COLO829 (cell line): ENCODE measurements around the gene NEDD9.

ENCODE experiments used
- DNase-seq: peaks from one replicate; pipeline ENCODE4 v3.0.0; 2012; ENCODE audit warnings: low spot score

The NEDD9 gene

DNA sequence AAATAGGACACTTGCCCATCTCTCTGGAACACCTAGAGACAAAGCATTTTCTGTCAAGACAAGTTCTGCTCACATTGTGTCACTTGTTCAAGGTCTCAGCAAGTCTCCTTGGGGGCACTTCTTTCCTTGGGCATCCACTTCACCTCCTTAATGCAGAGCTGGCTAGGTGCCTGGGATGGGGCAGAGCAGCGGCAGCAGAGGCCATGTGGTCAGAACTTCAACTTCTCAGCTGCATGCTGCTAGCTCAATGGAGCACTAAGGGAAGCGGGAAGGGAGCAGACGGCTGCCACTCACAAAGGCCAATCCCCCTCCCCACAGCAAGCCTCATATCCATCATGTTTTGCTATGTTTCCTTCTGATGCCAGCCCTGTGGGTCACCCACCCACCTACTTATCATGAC lies 31.5 kb downstream of the NEDD9 start:
- no peak for DNase-seq

DNA sequence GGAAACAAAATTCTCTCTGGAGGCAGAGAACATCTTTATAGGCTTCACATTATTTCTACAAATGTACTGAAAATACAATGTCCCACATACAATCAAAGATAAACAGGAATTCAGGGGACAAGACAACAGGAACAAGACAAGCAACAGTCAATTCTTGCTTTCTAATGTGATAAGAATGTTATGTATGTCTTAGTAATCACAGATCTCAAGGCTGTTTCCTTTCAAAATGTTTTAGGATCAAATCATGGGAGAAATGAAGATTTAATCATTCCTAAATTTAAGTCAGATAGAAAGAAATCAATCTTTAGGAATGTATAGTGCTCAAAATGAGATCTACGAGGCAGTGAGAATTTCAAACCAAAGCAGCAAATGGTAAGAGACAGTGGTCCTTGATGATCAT lies 32.1 kb downstream of the NEDD9 start:
- no peak for DNase-seq

DNA sequence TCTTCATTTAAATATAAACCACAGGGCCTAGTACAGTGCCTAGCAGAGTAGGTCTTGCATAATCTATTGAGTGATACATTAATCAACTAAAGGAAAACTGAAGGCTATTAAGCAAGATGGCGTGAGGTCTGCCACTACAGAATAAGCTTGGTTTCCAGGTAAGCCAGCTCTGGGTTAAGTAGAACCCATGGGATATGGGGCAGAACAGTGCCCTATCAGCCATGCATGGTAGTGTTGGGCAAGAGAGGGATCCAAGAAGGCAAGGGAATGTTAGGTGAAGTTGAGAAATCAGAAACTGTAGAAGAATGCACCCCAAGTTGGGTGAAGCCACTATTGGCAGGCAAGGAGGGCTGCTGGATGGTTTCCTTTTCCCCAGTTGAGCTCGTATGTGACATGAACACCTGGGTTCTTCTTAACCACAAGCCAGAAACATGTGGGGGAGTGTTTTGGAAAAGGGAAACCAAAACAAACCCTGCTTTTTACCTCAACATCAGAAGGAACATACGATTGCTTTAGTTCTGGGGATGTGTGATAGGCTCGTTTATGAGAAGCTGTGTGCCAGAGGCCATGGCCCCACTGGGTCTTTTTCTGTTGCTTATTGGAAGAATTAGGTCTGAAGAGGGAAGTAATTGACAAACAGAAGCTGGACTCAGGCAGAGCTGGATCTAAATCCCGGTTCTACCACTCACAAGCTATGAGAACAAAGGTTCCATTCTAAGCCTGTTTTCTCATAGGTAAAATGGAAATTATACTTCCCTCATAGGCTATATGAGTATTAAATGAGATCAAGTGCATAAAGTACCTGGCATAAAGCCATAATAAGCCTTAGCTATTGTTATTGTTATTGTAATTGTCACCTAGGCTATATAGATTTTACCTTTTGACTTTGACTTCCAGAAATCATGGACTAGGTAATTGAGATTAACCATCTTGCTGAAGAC lies 33.5 kb downstream of the NEDD9 start:
- no peak for DNase-seq

DNA sequence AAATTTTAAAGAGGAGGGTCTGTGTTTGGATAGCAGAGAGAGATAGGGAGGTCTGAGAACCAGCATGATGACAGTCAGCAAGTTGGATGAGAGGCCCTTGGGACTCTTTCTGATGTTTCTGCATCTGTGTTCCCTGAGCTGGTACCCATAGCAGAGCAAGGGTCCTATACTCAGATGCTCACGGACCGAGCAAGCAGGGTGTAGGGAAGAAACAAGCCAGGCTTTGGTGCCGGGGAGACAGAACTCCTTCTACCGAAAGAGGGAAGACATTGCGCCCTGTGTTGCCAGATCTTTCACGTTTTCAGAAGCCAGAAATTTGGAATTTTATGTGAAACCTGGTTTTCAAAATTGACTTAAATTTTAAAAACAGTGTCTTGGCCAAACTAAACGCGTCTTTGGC lies 34.6 kb downstream of the NEDD9 start:
- no peak for DNase-seq

DNA sequence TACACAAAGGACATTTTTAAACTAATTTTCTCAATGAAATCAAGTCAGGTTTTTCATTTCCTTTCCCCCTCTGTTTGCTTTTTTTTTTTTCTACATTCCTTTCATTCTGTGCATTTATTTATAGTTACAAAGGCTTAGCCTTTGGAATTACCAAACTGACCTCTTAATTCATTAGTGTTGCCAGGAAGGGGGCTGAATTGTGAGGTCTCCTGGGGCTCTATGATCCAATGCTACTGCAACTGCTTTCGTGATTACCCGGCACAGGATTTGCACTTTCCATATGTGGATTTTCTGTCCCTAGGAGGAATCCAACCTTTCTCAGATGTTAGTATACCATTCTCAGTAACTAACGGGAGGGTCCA lies 35.3 kb downstream of the NEDD9 start:
- peak; percentile 58 for DNase-seq

DNA sequence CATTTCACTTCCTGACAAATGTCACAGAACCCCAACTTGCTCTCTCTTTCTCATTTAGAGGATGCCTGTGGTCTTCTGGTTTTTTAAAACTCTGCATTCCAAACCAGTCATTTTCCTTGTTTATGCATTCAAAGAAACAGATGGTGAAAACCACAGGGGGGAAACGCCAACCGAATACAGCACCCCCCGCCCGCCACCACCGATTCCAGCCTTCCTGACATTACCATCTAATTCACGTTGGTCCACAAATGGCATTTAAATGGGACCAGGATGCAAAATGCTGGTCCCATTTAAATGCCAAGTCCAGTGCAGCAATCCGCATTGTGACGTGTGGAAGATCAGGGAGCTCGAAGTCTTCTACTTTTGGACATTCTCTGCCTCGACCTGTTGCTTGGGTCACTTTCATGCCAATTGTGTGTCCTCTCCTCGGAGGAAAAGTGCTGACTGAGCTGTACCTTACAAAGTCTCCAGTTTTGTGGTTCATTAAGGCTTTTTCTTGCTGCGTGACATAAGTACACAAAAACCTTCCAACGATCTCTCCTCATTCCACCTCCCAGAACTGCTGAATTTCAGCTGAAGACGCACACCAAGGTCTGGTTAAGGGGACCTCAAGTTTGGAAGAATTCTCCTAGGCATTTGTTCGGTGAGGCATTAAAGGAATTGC lies 35.8 kb downstream of the NEDD9 start:
- DNase-seq = no peak

DNA sequence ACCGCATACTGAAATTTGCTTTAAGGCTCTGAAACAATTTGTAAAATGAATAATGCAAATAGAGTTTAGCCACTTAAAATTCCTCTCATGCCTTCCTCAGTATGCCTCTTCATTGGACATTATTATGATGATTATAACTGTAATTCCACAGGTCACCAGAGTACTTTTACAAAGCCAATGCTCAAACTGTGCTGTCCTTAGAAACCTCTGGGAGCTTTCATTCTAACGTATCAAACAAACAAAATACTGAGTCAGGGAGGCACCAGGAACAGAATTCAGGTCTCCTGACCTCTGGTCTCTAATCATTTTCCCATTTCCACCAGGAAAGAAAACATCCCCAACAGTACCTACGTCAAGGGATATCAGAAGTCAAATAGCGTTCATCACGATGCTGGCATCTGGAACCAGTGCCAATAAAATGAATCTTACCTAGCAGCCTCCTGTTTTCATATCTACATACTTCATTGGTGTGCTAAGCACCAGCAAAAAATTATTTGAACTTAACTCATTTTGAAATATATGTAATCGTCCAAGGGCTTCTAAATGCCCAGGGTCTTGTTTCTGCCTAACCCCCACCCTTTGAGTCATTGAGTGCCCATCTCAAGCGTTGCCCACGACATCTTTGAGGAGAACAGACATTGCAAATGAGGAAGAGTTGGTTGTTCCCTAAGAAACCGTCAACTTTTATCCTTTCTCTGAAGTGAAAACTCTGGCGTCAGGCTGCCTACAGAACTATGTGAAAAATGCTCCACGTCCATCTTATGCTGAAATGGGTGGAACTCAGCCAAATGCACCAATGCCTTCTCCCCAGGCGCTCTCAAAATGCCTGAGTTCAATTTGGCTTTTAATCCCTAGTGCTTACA lies 37.9 kb downstream of the NEDD9 start:
- DNase-seq = no peak

DNA sequence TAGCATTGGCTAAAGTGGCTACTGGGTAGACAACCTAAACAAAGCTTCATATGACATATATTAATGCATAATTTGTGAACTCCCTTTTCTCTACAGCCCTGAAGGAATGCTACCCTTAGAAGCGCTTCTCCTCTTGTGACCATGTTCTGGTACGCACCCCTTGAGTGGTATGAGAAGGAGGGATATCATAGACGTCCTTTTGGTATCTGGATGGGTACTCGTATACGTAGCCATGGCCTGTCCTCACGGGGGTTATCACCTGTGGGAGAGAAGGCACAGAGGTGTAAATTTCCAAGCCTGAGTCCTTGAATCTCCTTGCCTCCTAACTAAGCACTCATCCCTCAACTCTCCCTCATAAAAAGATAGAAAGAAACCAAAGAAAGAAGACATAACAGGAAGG lies 39.0 kb downstream of the NEDD9 start:
- DNase-seq = no peak

DNA sequence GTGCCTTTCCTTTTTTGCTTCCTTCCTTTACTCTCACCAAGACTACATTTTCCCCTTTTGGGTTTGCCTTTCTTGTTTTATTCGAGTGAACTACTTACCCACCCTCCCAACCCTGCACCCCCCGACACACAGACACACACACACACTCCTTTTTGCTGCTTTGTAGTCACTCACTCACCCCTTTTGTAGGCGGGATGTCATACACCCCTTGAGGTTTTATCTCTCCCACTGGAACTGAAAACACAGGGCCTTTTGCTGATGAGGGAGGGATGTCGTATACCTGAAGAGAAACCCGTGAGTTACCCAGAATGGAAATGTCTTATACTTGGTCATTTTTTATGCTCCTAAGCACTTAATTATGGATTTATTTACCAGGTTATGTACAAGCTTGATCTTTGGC lies 40.3 kb downstream of the NEDD9 start:
- no peak for DNase-seq

DNA sequence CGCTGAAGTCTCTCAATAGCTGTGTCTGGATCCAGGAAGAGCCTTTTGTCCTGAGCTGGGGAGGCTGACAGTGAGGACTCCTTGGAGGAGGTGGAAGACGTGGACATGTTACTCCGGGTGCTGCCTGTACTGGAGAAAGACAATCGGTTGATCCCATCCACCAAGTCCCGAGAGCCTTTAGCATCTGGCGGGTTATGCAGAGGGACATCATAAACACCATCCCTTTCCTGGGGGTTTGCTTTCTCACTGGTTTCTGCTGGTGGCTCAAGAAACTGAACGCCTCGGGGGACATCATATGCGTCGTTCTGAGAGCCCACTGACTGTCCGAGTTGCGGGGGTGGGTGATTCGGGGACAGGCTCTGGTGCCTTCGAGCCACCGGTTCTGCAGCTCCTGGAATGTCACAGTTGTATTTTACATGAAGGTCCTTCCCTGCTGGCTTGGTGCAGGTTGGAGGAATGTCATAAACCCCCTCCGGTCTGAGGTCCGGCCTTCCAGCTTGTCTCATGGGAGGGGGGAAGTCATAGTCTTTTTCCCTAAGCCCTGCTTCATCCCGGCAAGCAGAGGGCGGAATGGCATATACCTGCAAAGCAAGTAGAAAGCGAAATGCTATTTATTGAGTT lies 41.7 kb downstream of the NEDD9 start:
- DNase-seq = no peak

DNA sequence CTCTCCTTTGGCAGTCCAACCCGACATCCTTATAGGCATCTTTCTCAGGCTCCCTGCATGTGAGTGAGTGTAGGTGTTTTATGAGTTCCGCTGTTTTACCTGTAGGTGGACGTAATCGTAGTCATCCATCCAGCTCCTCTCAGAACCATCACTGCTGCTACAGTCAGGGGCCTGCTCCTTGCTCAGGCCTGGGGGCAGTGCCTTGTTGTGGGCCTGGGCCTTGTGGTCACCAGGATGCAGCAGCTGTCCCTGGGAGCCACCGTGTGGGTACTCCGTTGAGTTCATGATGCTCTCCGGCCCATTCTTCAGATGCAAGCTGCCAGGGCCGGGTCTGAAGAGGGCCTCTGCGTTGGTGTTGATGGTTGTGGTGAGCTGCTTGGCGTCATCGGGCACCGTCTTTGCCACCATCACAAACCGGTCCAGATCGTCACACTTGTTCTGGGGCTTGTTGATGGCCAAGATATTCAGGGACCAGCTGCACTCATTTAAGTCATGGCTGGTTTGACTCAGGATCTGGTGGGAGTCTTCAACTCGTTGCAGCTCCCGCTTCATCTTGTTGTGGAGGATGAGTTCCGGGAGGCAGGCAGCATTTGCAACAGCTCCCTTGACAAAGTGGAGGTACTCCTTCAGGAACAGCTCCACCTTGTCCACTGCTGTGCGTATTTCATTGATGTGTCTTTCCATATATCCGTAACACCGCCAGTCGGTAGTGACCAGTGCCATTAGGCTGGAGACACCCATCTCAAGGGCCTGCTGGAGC lies 42.4 kb downstream of the NEDD9 start:
- no peak for DNase-seq

DNA sequence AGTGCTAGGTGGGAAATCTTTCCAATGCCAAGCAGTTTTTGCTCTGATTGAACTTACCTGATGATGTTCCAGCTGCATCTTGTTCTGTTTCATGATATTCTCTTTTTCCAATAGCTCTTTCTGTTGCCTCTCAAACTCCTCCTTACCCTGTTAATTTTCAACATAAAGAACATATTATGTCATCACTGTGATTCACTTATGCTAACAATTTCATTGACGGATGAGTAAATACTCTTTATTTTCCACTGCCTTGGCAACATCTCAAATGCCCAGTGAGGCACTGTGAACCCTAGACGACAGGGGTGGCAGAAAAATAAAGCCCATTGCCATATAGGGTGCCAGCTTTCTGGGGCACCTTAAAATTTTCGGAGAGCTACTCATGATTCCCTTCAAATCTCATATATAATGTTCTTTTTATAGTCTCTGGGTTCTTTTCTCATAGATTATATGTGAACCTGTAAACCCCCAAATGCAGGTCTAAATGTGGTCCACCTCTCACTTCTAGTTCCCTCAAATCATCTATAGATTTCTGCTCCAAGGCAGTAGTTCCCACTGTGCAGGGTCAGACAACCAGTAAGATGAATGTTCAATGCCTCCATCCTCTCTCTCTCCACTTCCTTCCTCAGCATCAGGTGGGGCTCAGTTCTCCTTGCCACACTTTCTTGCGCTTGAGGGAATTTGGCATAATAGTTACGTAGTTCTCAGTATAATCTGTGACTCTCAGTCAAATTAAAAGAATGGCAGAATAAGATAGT lies 44.1 kb downstream of the NEDD9 start:
- no peak for DNase-seq

DNA sequence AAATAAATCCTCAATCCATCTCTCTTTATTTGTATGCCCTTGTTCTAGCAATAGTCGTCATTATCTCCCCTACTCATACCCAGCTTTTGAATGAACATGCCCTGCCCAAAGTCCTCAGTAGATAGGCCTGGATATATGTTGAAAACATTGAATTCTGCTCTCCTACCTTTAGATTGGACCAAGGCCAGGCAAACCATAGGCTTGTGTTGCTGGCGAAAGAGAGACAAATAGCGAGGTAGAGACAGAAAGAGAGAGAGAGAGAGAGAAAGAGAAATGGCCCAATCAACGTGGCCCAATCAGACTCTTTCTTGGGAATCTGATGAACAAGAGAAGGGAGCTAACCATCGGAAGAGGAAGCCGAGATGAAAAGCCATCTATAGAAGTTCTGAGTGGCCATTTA lies 45.2 kb downstream of the NEDD9 start:
- DNase-seq = no peak

DNA sequence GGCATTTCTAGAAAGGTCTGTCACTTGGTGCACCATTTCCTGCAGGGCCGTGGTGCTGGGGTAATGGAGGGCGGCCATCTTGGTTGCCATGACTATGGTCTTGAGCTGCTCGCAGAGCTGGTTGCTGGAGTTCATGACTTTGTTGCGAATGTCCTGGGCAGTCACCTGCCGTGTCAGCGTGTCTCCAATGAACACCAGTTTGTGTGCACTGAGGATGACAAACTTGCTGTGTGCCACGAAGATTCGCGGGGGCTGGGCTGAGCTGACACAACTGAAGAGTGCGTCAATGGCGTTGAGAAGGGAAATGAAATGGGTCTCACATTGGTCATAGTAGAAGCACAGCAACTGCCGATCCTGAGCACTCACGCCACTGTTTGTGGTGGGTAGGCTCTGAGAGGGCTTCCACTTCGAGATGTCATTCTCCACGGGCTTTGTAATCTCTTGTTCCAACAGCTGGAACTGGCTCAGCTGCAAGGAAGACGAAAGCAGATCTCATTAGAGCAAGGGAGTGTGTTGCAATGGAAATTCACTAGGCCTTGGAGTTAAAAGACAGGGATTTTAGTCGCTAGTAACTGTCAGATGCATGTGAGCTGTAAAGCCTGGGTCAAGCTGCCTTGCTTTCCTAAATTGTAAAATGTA lies 47.1 kb downstream of the NEDD9 start:
- no peak for DNase-seq

DNA sequence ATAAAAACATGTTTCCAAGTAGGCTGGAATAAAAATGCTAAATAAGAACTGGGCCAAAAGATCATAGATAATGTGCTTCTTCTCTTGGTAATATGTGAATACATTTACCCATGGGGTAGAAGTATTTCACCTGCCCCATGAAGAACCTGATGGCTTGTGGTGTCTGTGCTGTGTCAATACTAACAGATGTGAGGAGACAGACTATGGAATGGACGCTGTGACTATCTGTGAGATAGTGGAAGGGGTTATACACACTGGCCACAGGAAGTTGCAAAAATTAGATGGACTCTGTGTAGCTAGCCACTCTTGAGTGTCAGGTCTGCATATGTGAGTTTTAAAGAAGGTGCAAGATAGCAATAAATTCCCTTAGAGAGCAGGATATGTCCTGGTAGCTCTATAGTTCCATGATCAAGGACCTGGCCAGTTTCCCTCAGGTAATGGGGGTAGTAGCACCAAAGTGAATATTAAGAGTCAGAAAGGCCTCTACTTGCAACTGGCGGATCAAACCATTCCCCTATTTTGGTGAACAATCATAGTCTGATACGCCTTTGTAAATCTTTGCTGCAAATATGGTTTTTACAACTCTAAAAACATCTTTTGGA lies 48.6 kb downstream of the NEDD9 start:
- DNase-seq = no peak

DNA sequence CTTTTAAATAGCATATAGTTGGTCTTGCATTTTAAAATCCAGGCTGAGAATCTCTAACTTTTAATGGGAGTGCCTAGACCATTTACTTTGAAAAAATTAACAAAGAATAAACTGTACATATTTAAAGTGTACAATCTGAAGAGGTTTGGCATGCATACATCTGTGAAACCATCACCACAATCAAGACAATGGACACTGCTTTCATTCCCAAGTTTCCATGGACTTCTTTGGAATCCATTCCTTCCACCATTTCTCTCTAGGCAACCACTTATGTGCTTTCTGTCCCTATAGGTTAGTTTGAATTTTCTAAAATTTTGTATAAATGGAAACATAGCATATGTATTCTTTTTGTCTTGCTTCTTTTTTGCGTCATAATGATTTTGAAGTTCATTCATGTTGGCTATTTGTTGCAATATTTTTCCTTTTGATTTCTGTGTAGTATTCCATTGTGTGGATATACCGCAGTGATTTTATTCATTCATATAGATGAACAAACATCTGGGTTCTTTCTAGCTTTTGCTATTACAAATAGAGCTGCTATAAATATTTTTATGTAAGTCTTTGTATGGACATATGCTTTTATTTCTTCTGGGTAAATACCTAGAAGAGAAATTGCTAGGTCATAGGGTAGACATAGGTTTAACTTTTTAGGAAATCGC lies 50.9 kb downstream of the NEDD9 start:
- DNase-seq = no peak

DNA sequence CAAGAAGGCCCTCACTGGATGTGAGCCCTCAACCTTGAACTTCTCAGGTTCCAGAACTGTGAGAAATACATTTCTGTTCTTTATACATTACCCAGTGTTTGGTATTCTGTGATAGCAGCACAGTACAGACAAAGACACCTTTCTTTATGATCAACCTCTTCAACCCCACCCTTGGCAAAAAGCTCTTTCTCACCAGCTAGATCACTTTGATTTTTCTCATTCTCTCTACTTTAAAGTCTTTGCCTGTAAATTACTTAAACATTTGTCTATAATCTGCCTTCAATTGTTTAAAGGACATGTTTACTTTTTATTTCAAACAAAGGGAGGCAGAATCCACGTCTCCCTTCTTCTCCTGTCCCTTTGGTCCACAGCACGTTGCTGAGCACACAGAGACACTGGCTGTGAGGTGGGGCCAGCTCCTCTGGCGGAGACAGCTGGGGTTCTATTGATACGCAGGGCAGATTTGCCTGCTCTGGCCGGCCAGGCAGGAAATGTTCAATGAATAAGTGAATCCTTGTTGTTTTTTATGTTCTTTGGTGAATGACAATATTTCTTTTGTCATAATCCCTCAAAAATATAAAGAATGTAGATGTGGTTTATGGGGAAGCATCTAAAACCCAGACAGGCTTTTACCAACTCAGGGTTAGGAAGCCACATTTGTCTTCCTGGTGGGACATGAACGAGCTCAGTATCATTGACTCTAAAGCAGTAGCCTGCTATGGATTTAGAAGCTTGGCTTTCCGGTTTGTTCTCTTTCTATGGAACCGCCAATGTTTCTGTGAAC lies 52.9 kb downstream of the NEDD9 start:
- DNase-seq = peak; percentile 71

DNA sequence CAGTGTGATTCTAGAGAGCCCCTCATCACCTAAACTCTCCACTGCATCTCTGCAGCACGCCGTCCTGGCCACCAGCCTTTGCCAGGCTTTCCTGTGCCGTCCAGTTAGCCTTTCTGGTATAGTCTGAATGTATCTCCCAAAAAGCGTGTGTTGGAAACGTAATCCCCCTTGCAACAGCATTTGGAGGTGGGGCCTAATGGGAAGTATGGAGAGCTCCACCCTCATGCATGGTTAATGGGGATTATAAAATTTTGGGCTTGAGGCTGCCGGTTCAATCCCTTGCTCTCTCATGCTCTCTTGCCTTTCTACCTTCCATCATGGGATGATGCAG lies 53.4 kb downstream of the NEDD9 start:
- DNase-seq = no peak

DNA sequence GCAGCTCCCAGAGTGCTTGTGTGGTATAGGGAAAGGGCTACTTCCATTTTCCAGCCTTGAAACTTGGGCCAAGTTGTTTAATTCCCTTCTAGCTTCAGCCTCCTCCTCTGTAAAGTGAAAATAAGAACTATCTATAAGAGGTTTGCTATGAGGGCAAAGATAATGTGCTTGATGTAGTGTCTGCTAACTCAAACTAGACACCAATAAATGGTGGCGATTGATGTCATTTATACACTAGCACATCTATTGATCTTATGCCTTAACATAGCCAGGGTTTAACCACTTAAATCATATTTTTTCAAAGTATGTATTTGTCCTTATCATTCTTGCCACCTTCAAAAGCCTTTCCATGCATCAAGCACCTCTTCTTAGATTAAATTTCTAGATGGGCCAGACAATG lies 55.2 kb downstream of the NEDD9 start:
- DNase-seq = no peak
